Activated CD4-positive, alpha-beta T cell treated with anti-CD3 and anti-CD28 coated beads, Interleukin-2, amount 50 U/mL, for 24 hours (primary cell): ENCODE results near the gene MTA3.
A peak's percentile ranks its signal among the peaks of the same experiment; 100 is the strongest.
"Not testable (repeated sequence)": the region's sequence is repeated elsewhere in the genome, so short reads cannot be mapped to it uniquely, and the experiment has no call there.

Experiments used
- DNase-seq, 2 donors: peaks; one replicate each; pipeline ENCODE4 v3.0.0-alpha.2; 2020; ENCODE audit warnings: low read depth in 1 of 2, low spot score in 1 of 2

Gene MTA3

GRCh38 chr2:42568401-42569115, at the start of gene MTA3:
Gene MTA3 (plus strand): TSS chr2:42568632. CDS start chr2:42568746, 114 bp downstream.
- peak; percentile 26 to 29 for DNase-seq

- no peak for DNase-seq
Measured at GRCh38 chr2:42519624-42520023, 48.8 kb upstream of the MTA3 start.

- no peak for DNase-seq
Measured at GRCh38 chr2:42522035-42522434, 46.4 kb upstream of the MTA3 start.

- no peak for DNase-seq
Measured at GRCh38 chr2:42523341-42523740, 45.1 kb upstream of the MTA3 start.

GRCh38 chr2:42532397-42532796, 36.0 kb upstream of the MTA3 start:
- no peak for DNase-seq

- no peak for DNase-seq
Measured at GRCh38 chr2:42537493-42537892, 30.9 kb upstream of the MTA3 start.

GRCh38 chr2:42542871-42543270, 25.6 kb upstream of the MTA3 start:
- no peak for DNase-seq

- no peak for DNase-seq
Measured at GRCh38 chr2:42545023-42545721, 23.3 kb upstream of the MTA3 start.

- no peak for DNase-seq
Measured at GRCh38 chr2:42545841-42546390, 22.5 kb upstream of the MTA3 start.

- no peak for DNase-seq
Measured at GRCh38 chr2:42547014-42547413, 21.4 kb upstream of the MTA3 start.

- no peak for DNase-seq
Measured at GRCh38 chr2:42547446-42548295, 20.8 kb upstream of the MTA3 start.

- no peak for DNase-seq
Measured at GRCh38 chr2:42550870-42551269, 17.6 kb upstream of the MTA3 start.

- no peak for DNase-seq
Measured at GRCh38 chr2:42554392-42554791, 14.0 kb upstream of the MTA3 start.

- DNase-seq = no peak
Measured at GRCh38 chr2:42556315-42556890, 12.0 kb upstream of the MTA3 start.

- DNase-seq = no peak
Measured at GRCh38 chr2:42557306-42557705, 11.1 kb upstream of the MTA3 start.

- DNase-seq = no peak
Measured at GRCh38 chr2:42558827-42559226, 9.6 kb upstream of the MTA3 start.

- DNase-seq = not testable (repeated sequence)
Measured at GRCh38 chr2:42560133-42560532, 8.3 kb upstream of the MTA3 start.

GRCh38 chr2:42560899-42561298, 7.5 kb upstream of the MTA3 start:
- no peak for DNase-seq

- DNase-seq = no peak
Measured at GRCh38 chr2:42562474-42563144, 5.8 kb upstream of the MTA3 start.

GRCh38 chr2:42566025-42566424, 2.4 kb upstream of the MTA3 start:
- DNase-seq = no peak
